GM08714 (cell line): ENCODE measurements around the gene C3orf22.

Source experiments
- H3K4me3 ChIP-seq: fragments of 200-500 bp; sonication (Bioruptor generic); 2 replicates; pipeline ENCODE4 v1.5.1; 2014; ENCODE audit warnings: mild to moderate bottlenecking, low read length, inconsistent platforms
- ZNF274 ChIP-seq: IDR thresholded peaks from 2 replicates; pipeline ENCODE4 v1.6.1; 2012; ENCODE audit warnings: mild to moderate bottlenecking, low read depth, low read length

The C3orf22 gene

GRCh38 chr3:126569390-126569975 lies 10.8 kb upstream of the C3orf22 start:
- TF ChIP-seq ZNF274 = no peak
- no peak overlapping the region for H3K4me3 ChIP-seq

DNA sequence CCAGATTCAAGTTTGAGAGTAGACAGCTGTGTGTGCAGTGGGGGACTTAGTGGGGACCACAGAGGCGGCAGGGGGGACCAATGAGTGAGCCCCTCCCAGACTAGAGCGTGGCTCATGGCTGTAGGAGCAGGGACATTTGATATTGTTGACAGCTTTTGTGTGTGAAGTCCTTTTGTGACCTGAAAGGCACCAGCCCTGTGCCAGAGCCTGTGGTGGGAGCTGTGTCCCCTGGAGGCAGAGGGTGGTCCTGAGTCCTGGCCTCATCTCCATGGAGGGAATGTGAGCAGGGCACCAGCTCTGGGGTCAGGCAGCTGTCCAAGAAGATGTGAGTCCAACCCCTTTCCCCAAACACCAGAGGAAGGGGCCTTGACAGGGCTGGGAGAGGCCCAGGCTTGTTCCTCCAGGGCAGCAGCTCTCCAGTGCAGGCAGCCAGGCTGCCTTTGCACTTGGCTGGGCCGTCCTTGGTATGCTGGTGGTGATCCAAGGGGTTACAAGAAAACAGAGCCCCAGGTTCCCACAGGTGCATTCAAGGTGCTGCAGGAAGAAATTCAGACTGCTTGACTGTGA lies 10.1 kb upstream of the C3orf22 start:
- H3K4me3 ChIP-seq = no peak overlapping the region

GRCh38 chr3:126567696-126568438 lies 9.1 kb upstream of the C3orf22 start:
- no peak overlapping the region for H3K4me3 ChIP-seq

More for the DNA sequence above, 10.1 kb upstream of the C3orf22 start:
- TF ChIP-seq ZNF274 = no peak

DNA sequence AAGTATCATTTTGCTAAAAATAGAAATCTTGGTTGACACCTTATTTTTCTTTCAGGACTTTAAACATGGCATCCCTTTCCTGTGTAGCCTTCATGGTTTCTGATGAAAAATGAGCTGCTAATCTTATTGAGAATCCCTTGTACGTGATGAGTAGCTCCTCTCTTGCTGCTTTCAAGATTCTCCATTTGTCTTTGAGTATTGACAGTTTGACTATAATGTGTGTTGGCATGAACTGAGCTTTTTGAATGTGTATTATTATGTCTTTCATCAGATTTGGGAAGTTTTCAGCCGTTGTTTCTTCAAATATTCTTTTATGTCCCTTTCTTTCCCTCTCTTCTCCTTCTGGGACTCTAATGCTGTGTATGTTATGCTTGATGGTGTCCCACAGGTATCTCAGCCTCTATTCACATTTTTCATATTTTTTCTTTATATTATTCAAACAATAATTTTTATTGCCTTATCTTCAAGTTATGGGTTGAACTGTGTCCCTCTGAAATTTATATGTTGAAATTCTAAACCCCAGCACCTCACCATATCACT lies 4.1 kb upstream of the C3orf22 start:
- TF ChIP-seq ZNF274 = no peak
- H3K4me3 ChIP-seq = no peak overlapping the region

More at GRCh38 chr3:126567696-126568438, 9.1 kb upstream of the C3orf22 start:
- TF ChIP-seq ZNF274 = no peak

GRCh38 chr3:126557761-126558160 lies 971 bp downstream of the C3orf22 start:
- no peak overlapping the region for H3K4me3 ChIP-seq
- TF ChIP-seq ZNF274 = no peak

GRCh38 chr3:126557415-126557745 lies 1.4 kb downstream of the C3orf22 start:
- no peak for TF ChIP-seq ZNF274
- H3K4me3 ChIP-seq = no peak overlapping the region

DNA sequence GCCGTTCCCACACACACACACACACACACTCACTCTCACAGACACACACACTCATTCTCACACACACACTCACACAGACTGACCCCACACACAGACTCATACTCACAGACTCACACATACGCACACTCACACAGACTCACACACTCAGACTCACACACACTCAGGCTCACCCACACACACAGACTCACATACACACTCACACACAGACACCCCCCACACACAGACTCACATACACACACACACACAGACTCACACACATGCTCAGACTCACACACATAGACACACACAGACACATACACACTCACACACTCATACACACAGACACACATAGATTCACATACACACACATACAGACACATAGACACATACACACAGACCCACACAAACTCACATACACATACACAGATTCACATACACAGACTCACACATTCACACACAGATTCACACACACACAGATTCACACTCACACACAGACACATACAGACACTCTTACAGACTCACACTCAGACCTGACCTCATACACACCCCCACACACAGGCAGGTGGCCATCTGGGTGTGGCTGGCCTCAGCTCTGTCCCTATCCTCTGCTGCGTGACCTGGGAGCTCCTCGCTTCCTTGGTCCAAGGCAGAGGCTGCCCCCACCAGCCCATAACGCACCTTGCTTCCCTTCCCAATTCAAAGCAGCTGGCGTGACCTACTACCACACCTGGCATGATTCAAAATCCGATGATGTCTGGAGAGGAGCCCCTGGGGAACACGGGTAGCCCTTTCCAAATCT lies 1.9 kb downstream of the C3orf22 start:
- no peak overlapping the region for H3K4me3 ChIP-seq
- TF ChIP-seq ZNF274 = no peak

GRCh38 chr3:126555795-126556636 lies 2.7 kb downstream of the C3orf22 start:
- H3K4me3 ChIP-seq = no peak overlapping the region
- TF ChIP-seq ZNF274 = no peak

DNA sequence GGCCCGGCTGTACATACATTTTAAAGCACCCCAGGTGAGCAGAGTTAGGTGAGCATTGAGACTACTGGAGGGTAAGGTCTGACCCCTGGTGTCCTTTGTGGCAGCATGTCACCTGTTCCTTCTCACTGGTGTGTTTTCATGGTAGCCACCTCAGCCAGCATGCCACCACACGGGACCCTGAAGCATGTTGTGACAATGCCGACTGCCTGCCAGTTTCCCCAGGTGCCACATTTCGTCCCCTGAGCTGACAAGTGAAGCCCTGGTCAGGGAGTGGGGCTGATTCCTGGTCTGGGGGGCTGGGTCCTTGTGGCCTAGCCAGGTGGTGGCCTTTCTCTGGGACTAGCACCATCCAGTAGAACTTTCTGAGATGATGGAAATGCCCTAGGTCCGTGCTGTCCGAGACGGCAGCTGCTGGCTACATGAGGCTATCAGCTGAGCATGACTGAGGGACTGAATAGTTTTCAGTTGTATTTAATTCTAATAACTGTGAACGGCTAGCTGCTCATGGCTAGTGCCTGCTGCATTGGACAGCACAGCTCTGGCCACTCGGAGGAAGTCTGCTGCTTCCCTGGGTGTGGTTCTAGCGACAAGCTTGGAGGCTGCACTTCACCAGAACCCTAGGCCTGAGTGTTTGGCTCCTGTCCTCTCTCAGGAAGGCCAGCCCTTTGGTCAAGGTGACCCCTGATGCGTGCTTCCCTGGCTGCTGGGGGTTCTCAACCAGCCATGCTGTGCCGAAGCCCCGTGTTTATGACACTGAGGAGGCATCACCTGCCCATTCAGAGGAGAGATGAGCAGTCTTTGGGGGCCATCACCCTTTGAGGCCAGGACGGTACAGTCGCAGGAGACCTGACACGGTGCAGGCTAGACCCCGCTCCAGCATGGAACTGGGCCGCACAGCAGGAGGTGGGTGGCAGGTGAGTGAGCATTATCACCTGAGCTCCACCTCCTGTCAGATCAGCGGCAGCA lies 3.9 kb downstream of the C3orf22 start:
- TF ChIP-seq ZNF274 = no peak
- H3K4me3 ChIP-seq = no peak overlapping the region

GRCh38 chr3:126553284-126554084 lies 5.2 kb downstream of the C3orf22 start:
- no peak for TF ChIP-seq ZNF274
- no peak overlapping the region for H3K4me3 ChIP-seq

- TF ChIP-seq ZNF274 = no peak
- no peak overlapping the region for H3K4me3 ChIP-seq
Measured at GRCh38 chr3:126552688-126553283, 5.9 kb downstream of the C3orf22 start.
